ENCODE results near the gene WDR76. TPM values are rescaled to one million over a fixed set of nuclear protein-coding genes. Genes with fewer than 3 reads are reported as not detected.

Gene WDR76
- total RNA-seq, 4 donors from 2014 or later, result 5.1 to 12.0 (median 8.2) TPM

DNA sequence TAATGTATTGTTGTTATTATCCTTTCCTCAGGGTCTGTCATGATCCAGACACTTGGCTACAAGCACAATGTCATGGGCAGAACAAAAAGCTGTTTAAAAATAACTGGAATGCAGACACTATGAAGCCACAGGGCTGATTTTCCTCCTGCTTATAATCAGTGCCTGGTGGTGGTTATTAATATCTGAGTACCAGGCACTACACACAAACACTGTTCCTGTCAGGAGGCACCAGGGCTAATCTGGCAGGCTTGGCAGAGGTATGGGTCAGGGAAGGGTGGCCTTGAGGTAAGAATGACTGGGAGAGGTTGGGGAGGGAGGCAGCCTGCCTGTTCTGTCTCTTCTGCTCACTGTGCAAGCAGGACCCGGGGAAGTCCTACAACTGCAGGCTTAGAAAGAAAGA is 67.2 kb downstream of the WDR76 start:
- no peaks in the 10 kb centered on the region for H3K36me3 ChIP-seq
- TF ChIP-seq CTCF (IDR thresholded peaks at IDR 0.05) (no peak), POLR2A (IDR thresholded peaks at IDR 0.05; ENCODE audit: low read depth) (no peak)

GRCh38 chr15:43895586-43895985 is 68.8 kb downstream of the WDR76 start:
- no peak overlapping the region for H3K4me3 ChIP-seq
- intact Hi-C loops (cut with DNase I), result no loop called here
- peaks cover 9 to 13% (median 10%) of the 10 kb centered on the region in 4 donors for H3K4me1 ChIP-seq
- no peaks in the 10 kb centered on the region for H3K36me3 ChIP-seq
- no peaks in the 10 kb centered on the region for H3K9me3 ChIP-seq
- no peak overlapping the region for H3K27ac ChIP-seq (replicated peaks in 1 of 4)
- DNase-seq (ENCODE audit: extremely low spot score), result no peak
- TF ChIP-seq POLR2AphosphoS5 (IDR thresholded peaks at IDR 0.05) (no peak), EP300 (IDR thresholded peaks at IDR 0.05) (no peak), CTCF (IDR thresholded peaks at IDR 0.05) (no peak), POLR2A (IDR thresholded peaks at IDR 0.05; ENCODE audit: low read depth) (no peak)
- H3K27me3 ChIP-seq, result no peaks in the 10 kb centered on the region
- WGBS, result 88% methylated on average over 3 of the region's 5 CpGs

More for the DNA sequence above, 67.2 kb downstream of the WDR76 start:
- WGBS, result 33% methylated on average over 1 of the region's 1 CpG
- H3K4me3 ChIP-seq, result no peak overlapping the region
- H3K27me3 ChIP-seq, result no peaks in the 10 kb centered on the region
- DNase-seq (ENCODE audit: extremely low spot score), result no peak
- no peaks in the 10 kb centered on the region for H3K9me3 ChIP-seq
- H3K4me1 ChIP-seq, result peaks cover 9 to 13% (median 10%) of the 10 kb centered on the region in 4 donors
- intact Hi-C loops (cut with DNase I), result no loop called here
- no peak overlapping the region for H3K27ac ChIP-seq (replicated peaks in 1 of 4)

DNA sequence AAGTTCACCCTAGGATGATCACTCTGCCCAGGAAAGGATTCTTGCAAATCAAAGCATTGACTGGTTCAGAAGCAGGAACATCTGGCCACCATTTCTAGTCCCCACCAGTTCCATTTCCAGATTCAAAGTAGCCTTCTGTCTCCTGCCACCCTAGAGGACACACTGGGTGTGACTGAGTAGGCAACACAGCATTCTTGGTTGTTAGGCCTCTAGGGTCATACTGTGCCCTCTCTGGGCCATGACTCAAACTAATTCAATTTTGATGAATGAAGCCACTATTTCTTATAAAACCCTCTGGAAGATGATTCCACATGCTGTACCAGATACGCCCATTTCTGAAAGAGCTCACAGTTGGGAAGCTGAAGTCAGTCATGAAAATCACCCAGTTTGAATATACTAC is 69.7 kb downstream of the WDR76 start:
- Histone ChIP-seq H3K27me3 (no peaks in the 10 kb centered on the region), H3K4me1 (peaks cover 9 to 13% (median 10%) of the 10 kb centered on the region in 4 donors), H3K27ac (replicated peaks in 1 of 4) (no peak overlapping the region), H3K9me3 (no peaks in the 10 kb centered on the region), H3K4me3 (no peak overlapping the region), H3K36me3 (no peaks in the 10 kb centered on the region)
- TF ChIP-seq POLR2A (IDR thresholded peaks at IDR 0.05; ENCODE audit: low read depth) (no peak), EP300 (IDR thresholded peaks at IDR 0.05) (no peak), POLR2AphosphoS5 (IDR thresholded peaks at IDR 0.05) (no peak), CTCF (IDR thresholded peaks at IDR 0.05) (no peak)
- intact Hi-C loops (cut with DNase I), result no loop called here
- 86% methylated on average over 1 of the region's 1 CpG for WGBS
- no peak for DNase-seq (ENCODE audit: extremely low spot score)

DNA sequence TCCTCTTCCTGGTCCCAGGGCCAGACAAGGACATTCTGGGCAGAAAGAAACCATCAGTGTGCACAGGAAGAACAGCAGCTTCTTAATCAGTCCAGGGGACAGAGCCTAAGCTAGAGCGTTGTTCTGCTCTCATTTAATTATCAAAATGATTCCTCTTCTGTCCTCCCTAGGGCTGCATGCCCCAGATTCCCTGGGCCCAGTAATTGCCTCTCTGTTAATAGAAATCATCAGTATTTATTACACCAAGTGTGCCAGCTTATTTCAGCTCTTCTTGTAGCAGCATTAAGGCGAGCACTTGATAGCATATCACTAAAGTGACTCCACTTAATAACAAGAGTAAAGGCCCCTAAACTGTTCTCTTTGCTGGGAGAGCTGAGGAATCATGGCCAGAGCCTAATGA is 72.1 kb downstream of the WDR76 start:
- no peaks in the 10 kb centered on the region for H3K36me3 ChIP-seq
- H3K27ac ChIP-seq (replicated peaks in 1 of 4), result no peak overlapping the region
- peaks cover 3 to 8% (median 5%) of the 10 kb centered on the region in 4 donors for H3K4me1 ChIP-seq
- no peaks in the 10 kb centered on the region for H3K9me3 ChIP-seq
- no peak overlapping the region for H3K4me3 ChIP-seq
- no peak for DNase-seq (ENCODE audit: extremely low spot score)
- intact Hi-C loops (cut with DNase I), result no loop called here
- no peak for TF ChIP-seq EP300 (IDR thresholded peaks at IDR 0.05)
- no peak for TF ChIP-seq CTCF (IDR thresholded peaks at IDR 0.05)
- no peak for TF ChIP-seq POLR2A (IDR thresholded peaks at IDR 0.05; ENCODE audit: low read depth)
- no peak for TF ChIP-seq POLR2AphosphoS5 (IDR thresholded peaks at IDR 0.05)
- H3K27me3 ChIP-seq, result no peaks in the 10 kb centered on the region
- 87% methylated on average over 2 of the region's 2 CpGs for WGBS

DNA sequence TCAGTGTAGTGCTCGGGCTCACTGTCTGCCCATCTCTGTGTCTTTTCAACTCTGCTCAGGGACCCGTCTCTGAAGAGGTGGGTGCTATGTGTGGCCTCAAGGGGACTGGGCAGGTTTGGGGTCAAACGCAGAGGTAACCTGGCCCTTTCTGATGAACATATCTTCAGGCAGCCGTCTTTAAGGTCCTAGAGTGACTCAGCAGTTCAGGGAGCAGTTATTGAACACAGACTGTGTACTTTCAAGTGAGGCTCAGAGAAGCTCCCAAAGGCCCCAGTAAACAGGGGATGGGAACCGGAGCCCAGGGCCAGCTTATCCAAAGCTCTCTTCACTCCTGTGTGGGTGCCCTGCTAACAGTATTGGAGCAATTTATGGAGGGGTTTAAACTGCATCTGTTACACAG is 73.1 kb downstream of the WDR76 start:
- WGBS, result 75% methylated on average over 5 of the region's 5 CpGs
- intact Hi-C loops (cut with DNase I), result loop anchor here (5.0 to 10.0 kb wide), 2 partner anchors 167 to 315 kb away; no protein-coding TSS in a partner anchor
- no peak overlapping the region for H3K27ac ChIP-seq (replicated peaks in 1 of 4)

More for the DNA sequence above, 73.1 kb downstream of the WDR76 start:
- no peak overlapping the region for H3K4me3 ChIP-seq
- TF ChIP-seq POLR2A (IDR thresholded peaks at IDR 0.05; ENCODE audit: low read depth) (no peak), CTCF (IDR thresholded peaks at IDR 0.05) (no peak), EP300 (IDR thresholded peaks at IDR 0.05) (no peak), POLR2AphosphoS5 (IDR thresholded peaks at IDR 0.05) (no peak)
- no peak for DNase-seq (ENCODE audit: extremely low spot score)
- no peaks in the 10 kb centered on the region for H3K27me3 ChIP-seq
- H3K9me3 ChIP-seq, result no peaks in the 10 kb centered on the region
- no peaks in the 10 kb centered on the region for H3K36me3 ChIP-seq
- H3K4me1 ChIP-seq, result peaks cover 0 to 5% (median under 1%) of the 10 kb centered on the region in 4 donors

Data from esophagus muscularis mucosa (tissue), 4 donors.